Right lung (tissue), 5 donors: ENCODE measurements around the gene CTNNA2. TPM values are rescaled to one million over a fixed set of nuclear protein-coding genes. Genes with fewer than 3 reads are reported as not detected.
"Not testable (repeated sequence)": the region's sequence is repeated elsewhere in the genome, so short reads cannot be mapped to it uniquely, and the experiment has no call there.

ENCODE experiments used
- DNase-seq, 2 donors: peaks; one replicate each; pipeline ENCODE4 v3.0.0-alpha.2; 2013
- polyA plus RNA-seq, 5 donors: library from polyadenylated mRNA; unstranded; fragments of 120-200 nt; gene quantifications; one replicate each; pipeline versions ENCODE4 v1.2.1 to v1.2.3, GENCODE V29; 2013; ENCODE audit warnings: inconsistent platforms in 1 of 5, low replicate concordance in 1 of 5; ENCODE audit not compliant: insufficient read length in 5 of 5, insufficient read depth in 1 of 5

CTNNA2 gene
- polyA plus RNA-seq, 5 donors = 0.15 to 0.33 (median 0.23) TPM

DNA sequence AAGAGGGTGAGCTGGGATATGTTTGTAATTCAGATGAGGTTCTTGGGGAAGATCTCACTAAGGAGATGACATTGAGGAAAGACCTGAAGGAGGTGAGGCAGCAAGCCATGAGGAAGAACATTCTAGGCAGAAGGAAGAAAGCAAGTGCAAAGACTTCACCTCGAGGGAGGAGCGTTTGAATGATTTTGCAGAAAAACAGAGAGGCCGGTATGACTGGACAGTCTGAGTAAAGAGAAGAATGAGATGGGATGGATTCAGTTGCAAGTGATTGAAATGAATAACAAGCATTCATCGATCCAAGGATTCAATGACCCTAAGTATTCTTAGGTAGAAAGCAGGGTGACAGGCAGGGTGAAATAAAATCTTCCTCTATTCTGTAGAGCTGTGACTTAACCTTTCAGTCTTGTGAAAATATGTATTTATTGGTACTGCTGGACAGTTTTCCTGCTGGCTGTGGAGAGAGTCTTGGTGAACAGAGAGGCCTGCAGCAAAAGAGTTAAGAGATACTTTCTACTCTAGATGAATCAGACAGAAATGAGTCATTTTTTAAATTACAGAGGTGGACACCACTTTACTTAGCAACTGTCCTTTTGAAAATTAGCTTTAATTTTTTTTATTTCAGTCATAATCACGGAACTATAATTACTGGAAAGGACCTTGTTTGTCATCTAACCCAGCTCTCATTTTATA, 513.3 kb downstream of the CTNNA2 start:
- DNase-seq = no peak

DNA sequence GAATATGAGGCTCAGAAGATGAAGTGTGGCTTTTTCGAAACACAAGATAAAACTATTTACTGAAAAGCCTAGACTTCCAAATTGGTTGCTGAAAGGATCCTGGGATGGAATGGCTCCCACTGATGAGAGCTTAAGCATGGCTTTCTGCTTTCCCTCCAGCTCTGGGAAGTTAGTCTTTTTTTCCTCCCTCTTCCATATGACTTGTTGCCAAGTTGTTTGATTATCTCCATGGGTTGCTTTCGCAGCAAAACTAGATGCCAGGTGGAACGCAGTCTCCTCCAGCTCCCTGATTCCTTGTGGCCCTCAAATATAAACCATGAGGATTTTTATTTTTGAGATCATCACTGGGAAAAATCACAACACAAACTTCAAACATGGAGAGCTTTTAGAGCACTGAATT, 515.2 kb downstream of the CTNNA2 start:
- no peak for DNase-seq

DNA sequence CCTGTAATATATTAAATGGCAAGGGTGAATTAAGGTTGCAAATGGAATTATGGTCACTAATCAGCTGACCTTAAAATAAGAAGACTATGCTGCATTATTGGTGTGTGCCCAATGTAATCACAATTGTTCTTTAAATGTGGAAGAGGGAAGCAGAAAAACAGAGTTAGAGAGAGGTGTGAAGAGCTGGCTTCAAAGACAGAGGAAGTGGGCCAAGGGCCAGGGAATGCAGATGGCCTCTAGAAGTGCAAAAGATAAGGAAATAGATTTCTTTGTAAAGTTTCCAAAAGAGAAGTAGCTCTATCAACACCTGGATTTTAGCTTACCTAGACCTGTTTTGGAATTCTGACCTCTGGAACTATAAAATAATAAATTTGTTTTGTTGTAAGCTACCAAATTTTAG, 515.7 kb downstream of the CTNNA2 start:
- no peak for DNase-seq

DNA sequence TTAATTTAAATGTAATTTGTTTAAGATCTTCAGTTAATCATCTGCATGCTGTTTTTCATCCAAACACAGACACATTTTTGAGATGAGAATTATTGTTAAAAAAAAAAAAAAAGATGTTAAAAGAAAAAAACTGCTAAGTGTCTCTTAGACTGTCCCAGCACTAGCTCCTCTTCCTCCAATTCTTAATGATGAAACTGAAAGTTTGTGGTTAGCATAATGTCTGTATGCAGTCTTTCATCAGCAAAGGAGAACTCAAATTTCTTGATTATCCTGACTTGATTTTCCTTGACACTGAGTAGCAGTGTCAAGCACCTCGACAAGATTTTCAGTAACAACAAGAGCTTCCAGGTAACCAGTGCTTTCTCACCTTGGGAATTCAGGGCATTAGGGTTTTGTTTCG, 517.3 kb downstream of the CTNNA2 start:
- DNase-seq = no peak

DNA sequence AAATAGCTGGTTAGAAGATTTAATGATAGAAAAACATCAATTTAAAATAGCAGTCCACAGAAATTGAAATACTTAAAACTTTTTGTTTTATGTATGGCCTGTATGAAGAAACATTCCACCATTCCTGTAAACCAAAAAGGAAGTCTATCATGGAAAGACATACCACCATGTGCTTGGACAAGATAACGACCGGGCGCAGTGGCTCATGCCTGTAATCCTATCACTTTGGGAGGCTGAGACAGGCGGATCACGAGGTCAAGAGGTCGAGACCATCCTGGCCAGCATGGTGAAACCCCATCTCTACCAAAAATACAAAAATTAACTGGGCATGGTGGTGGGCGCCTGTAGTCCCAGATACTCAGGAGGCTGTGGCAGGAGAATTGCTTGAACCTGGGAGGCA, 519.8 kb downstream of the CTNNA2 start:
- DNase-seq = not testable (repeated sequence)

DNA sequence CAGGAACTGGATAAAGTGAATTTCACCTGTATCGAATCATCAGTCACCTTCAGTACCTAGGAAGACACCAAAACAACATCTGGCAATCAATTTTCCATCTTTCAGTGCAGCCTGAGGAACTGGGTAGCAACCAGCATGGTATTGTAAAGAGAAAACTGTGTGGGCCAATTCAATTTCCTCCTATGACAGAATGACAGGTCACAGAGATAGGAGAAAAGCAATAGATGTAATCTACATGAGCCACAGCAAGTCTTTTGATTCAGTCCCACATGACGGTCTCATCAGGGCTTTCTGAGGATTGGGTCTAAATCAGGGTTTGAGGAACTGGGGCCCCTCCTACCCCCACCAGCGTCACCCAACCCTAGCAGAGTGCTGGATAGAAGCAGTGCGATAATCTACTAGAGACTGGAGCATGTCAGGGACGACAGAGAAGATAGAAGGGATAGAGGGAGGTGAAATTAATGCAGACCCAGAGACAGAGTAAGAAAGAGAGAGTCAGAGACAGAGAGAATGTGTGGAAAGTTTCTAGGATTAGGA, 523.0 kb downstream of the CTNNA2 start:
- no peak for DNase-seq

GRCh38 chr2:80037310-80037709, 524.5 kb downstream of the CTNNA2 start:
- DNase-seq = no peak

DNA sequence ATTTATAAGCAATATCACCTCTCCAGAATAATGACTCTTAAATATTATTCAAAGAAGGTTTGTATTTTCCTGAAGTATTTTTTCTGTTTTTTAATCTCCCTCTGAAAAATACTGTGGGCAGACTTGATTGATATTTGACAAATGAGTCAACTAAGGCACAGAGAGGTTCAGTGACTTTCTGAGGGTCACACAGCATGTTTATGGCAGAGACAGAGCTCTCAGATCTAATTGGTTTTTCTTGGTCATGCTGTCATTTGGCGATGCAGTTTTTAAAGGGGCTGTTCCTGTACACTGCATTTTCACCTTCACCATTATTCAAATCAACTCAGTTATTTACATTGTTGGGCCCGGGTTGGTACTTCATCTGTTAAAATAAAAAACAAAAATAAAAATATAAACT, 527.4 kb downstream of the CTNNA2 start:
- DNase-seq = no peak

DNA sequence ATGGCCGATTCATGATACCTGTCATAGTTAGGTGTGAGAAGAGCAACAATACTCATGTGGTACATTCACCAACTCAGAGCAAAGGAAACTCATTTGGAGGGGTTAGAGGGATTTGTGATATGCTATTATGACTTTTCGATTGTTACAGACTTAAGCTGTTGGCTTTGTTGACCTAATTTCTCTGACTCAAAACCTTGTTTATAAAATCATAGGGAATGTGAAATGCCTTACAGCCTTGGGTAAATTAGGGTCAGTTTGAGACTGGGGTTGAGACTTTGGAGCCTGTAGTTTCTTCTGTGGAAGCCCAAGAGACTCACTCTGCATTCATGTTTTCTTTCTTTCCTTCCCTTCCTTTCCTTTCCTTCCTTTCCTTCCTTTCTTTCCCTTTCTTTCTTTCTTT, 529.8 kb downstream of the CTNNA2 start:
- no peak for DNase-seq

DNA sequence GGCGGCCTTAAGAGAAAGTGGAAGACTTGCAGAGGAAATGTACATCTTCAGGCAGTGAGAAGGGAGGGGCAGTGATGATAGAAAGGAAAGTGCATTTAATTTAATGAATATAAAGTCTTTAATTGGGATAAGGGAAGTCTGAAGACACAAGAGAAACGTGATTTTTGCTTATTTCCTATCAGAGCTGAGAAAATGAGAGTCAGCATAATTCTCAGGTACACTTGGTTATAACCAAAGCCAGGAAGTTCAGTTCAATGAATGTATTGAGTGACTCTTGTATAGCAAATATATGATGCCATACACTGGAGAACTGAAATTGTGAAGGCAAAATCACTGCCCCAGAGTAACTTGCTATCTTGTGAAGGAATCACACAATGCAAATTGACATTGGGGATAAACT, 535.4 kb downstream of the CTNNA2 start:
- DNase-seq = no peak

DNA sequence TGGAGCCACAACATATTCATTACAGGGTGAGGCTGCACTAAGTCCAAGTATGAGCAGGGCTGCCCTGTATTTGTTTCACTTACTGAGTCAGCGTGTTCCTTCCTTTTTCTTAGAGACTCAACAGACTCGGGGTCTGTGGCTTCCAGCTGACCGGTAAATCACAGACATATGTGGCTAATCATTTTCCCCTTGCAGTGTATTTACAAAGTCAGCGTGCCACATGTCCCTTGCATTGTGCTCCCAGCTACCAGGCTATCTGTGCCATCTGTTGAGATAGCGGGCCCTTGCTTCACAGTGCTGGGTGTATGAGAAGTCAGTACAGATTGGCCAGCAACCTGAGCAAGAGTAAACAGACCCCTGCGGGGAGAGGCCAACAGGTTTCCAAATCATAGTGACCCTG, 537.4 kb downstream of the CTNNA2 start:
- DNase-seq = no peak

GRCh38 chr2:80053522-80054345, 540.9 kb downstream of the CTNNA2 start:
- no peak for DNase-seq

GRCh38 chr2:80054346-80054675, 541.5 kb downstream of the CTNNA2 start:
- DNase-seq = no peak

DNA sequence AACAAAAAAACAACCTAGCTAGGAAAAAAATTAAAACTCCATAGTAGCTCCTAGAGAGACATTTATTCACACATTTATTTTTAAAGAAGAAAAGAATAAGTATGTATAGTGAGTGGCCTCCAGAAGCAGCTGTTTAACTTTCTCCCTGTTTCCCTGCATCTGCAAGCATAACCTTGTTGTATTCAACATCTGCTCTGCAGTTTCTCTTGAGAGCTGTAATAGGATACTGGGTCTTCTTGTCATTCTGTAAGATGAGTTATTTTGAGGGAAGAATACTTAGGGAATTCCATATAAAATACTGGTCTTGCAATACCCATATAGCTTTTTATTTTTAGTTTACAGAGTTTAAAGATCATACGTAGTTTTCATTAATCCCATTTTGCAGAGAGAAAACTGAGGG, 545.1 kb downstream of the CTNNA2 start:
- DNase-seq = no peak

DNA sequence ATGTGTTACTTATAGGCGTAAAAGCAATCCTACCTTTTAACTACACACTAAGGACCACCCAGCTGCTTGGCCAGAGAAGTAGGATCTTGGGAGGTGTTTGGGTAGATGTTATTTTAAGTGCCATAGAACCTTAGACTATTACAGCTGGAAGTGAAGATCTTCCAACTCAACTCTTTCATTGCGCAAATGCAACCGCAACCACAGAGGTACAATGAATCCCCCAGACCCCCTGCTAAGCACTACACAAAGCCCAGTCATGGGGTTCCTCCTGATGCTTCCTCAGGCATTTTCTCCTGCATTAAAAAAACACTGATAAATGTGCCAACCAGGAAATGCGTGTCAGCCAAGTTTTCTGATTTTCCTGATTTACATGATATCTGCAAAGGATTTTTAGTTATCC, 545.7 kb downstream of the CTNNA2 start:
- DNase-seq = no peak

GRCh38 chr2:80059447-80059846, 546.6 kb downstream of the CTNNA2 start:
- no peak for DNase-seq

DNA sequence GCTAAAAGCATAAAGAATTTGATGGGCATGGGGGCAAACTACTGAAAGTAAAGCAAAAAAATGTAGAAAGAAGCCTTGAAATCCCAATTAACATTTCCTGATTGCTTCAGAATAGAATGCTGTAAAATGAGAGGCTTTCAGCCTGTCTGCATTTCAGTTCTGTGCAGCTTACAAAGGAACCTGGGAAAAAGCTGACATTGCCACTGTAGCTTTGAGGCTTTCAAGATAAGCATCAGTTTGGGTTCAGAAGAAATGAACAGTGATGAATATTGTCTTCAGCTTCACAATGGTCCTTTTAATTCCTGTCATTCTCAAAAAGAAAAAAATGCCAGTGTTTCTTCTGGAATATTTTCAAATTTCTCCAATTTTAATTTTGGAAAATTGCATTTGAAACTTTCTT, 549.0 kb downstream of the CTNNA2 start:
- DNase-seq = no peak

- DNase-seq = no peak
These were observed 549.4 kb downstream of the CTNNA2 start for GRCh38 chr2:80062298-80062697.

DNA sequence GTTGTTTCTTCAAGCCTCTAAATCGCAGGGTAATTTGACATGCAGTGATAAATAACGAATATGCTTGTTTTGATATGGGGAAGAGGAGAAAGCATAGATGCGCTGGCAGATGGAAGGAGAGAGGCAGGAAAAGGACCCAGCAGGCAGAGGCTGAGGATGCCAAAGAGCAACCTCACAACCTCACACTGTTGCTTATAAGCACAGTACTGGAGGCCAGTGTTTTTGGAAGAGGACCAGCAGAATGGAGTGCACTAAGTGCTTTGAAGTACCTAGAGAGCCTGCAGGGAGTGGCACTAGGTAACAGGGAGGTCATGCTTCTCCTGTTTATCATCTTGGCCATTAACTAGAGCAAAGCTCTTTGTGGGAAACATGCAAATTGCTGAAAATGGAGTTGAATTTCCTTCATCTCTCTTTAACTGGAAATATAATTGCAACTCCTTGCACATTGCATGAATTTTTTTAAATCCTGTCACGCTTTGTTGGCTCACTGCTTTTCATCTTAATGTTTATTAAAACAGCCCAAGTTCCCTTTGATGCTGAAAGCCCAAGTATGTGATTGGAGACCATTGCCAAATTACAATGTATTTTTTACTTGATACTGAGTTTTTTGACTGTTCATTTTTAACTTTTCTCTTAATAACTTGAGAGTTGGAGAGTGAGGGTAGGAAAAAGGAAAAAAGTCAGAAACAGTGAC, 555.3 kb downstream of the CTNNA2 start:
- peak; percentile 59 to 75 for DNase-seq

GRCh38 chr2:80070587-80070986, 557.7 kb downstream of the CTNNA2 start:
- no peak for DNase-seq

DNA sequence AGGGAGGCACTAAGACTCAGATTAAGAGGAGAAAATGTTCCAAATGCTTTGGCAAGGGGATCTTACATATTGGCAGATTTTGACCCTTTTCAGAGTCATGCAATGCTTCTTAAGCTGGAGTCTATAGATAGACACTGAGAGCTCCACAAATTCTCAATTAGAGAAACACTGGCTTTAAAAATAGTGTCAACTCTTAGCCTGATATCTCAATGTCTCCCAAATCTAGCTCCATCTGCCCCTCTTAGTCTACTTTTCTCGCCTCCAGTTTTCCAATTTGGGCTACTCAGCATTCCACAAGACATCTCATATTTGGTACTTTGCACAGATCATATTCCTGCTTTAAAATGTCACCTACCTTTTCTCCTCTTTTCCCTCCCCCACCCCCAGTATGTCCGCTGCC, 559.1 kb downstream of the CTNNA2 start:
- no peak for DNase-seq

- DNase-seq = peak; percentile 54 to 69
These were observed 560.3 kb downstream of the CTNNA2 start for GRCh38 chr2:80073134-80073561.
